K562 (cell line): ENCODE measurements around the gene TSPOAP1. TPM values are rescaled to one million over a fixed set of nuclear protein-coding genes. Genes with fewer than 3 reads are reported as not detected.

ENCODE experiments used
- ATAC-seq: fragments of 200-7000 bp; cut with Tn5 transposase; 3 replicates; pipeline ENCODE4 v1.9.1; 2020; ENCODE audit warnings: moderate library complexity
- BruUV-seq: library from RNA; stranded (reverse); fragments of 400-500 nt; replicated peaks from 2 replicates; lab custom pipeline; 2021; lab: Mats Ljungman, UMichigan
- CTCF ChIA-PET: fragments of 300-600 bp; formaldehyde crosslinking; extraction: SDS; loops from one replicate; lab custom pipeline; 2021; ENCODE audit warnings: low intra/inter-chr PET ratio; lab: Yijun Ruan, JAX
- POLR2A ChIA-PET: fragments of 300-600, 350-650 bp; sonication (Branson Sonifier 250); formaldehyde crosslinking; extraction: SDS; loops from one replicate; lab custom pipeline; 2021; ENCODE audit warnings: antibody characterized with exemption, inconsistent platforms; lab: Yijun Ruan, JAX
- DNase-seq, 4 experiments: peaks; one replicate each; pipeline versions ENCODE4 v3.0.0 to v3.0.0-alpha.2; 2011 to 2018; ENCODE audit warnings: low spot score in 3 of 4, mixed read lengths in 3 of 4; ENCODE audit errors: extremely low read depth in 1 of 4
- FAIRE-seq: peaks from 2 replicates; lab custom pipeline; 2011; peaks lifted over from hg19 to GRCh38; lab: Jason Lieb, UNC
- H2AFZ ChIP-seq: 2 replicates; pipeline ENCODE4 v1.6.0; 2011; ENCODE audit warnings: low read depth, low read length, control low read depth, inconsistent platforms
- H3K27ac ChIP-seq: fragments of 200-600 bp; 3 replicates; pipeline ENCODE4 v1.8.0; 2011; ENCODE audit warnings: low read depth, mild to moderate bottlenecking, control low read depth, inconsistent platforms, low read length, moderate library complexity, mixed read lengths; ENCODE audit errors: extremely low read depth
- H3K27me3 ChIP-seq, 2 experiments: fragments of 300-600 bp in 1 of 2; 2 replicates in 1 of 2; 3 replicates in 1 of 2; pipeline versions ENCODE4 v1.6.0 to v1.8.0; 2011; ENCODE audit warnings: inconsistent platforms in 2 of 2, low read length in 2 of 2, mild to moderate bottlenecking in 1 of 2, mixed read lengths in 1 of 2, moderate library complexity in 1 of 2; ENCODE audit not compliant: control insufficient read depth in 2 of 2, insufficient read depth in 2 of 2
- H3K36me3 ChIP-seq: fragments of 300-600 bp; 3 replicates; pipeline ENCODE4 v1.8.0; 2011; ENCODE audit warnings: mild to moderate bottlenecking, low read length, inconsistent platforms; ENCODE audit not compliant: control insufficient read depth, insufficient read depth
- H3K4me1 ChIP-seq, 2 experiments: fragments of 200-600 bp in 1 of 2; replicated peaks in 1 of 2; 2 replicates in 1 of 2; 3 replicates in 1 of 2; pipeline versions ENCODE4 v1.5.1 to v1.8.0; 2011; ENCODE audit warnings: inconsistent platforms in 2 of 2, low read length in 2 of 2, mild to moderate bottlenecking in 1 of 2, mixed read lengths in 1 of 2, moderate library complexity in 1 of 2; ENCODE audit not compliant: control insufficient read depth in 2 of 2, insufficient read depth in 2 of 2
- H3K4me2 ChIP-seq: 2 replicates; pipeline ENCODE4 v1.6.1; 2011; ENCODE audit warnings: low read length, control low read depth, inconsistent platforms, mixed read lengths; ENCODE audit not compliant: insufficient read depth
- H3K4me3 ChIP-seq: fragments of 200-600 bp; sonication (generic), shearing (Covaris generic); 2 replicates; pipeline ENCODE4 v1.5.1; 2016; ENCODE audit warnings: control low read depth, inconsistent platforms
- H3K79me2 ChIP-seq: fragments of 200-600 bp; 3 replicates; pipeline ENCODE4 v1.8.0; 2011; ENCODE audit warnings: low read length, inconsistent platforms; ENCODE audit not compliant: control insufficient read depth, insufficient read depth
- H3K9ac ChIP-seq, 2 experiments: 2 replicates each; pipeline versions ENCODE4 v1.6.0 to v1.6.1; 2011; ENCODE audit warnings: low read depth in 2 of 2, low read length in 2 of 2, control low read depth in 1 of 2, inconsistent platforms in 1 of 2, mild to moderate bottlenecking in 1 of 2, mixed read lengths in 1 of 2; ENCODE audit not compliant: insufficient read depth in 1 of 2
- H3K9me1 ChIP-seq: one replicate; pipeline ENCODE4 v1.6.0; 2011; ENCODE audit warnings: inconsistent platforms, mild to moderate bottlenecking, low read length, moderate library complexity; ENCODE audit not compliant: control insufficient read depth, insufficient read depth
- H3K9me3 ChIP-seq: replicated peaks from 2 replicates; pipeline ENCODE4 v1.5.1; 2011; ENCODE audit warnings: low read depth, low read length, inconsistent platforms; ENCODE audit not compliant: control insufficient read depth, insufficient read depth
- H4K20me1 ChIP-seq: replicated peaks from 2 replicates; pipeline ENCODE4 v1.6.1; 2011; ENCODE audit warnings: low read length, inconsistent platforms, mixed read lengths; ENCODE audit not compliant: control insufficient read depth, insufficient read depth
- FOXA3 ChIP-seq, 2 experiments: fragments of 450-650 bp in 1 of 2; sonication (generic) in 1 of 2; formaldehyde crosslinking; IDR thresholded peaks in 1 of 2; conservative IDR thresholded peaks in 1 of 2; 2 replicates each; pipeline versions ENCODE4 v1.4.0 to v1.8.0; 2020 to 2022; ENCODE audit warnings: mild to moderate bottlenecking in 2 of 2, missing genetic modification reagents in 1 of 2
- KLF13 ChIP-seq: fragments of 450-650 bp; IDR thresholded peaks from 2 replicates; pipeline ENCODE4 v1.6.1; 2016; ENCODE audit warnings: missing genetic modification characterization, low read depth, mild to moderate bottlenecking, missing compliant biosample characterization, moderate library complexity, borderline replicate concordance
- NEUROD1 ChIP-seq: fragments of 150-350 bp; IDR thresholded peaks from 2 replicates; pipeline ENCODE4 v1.6.1; 2014; ENCODE audit warnings: borderline replicate concordance, low read length, low read depth; ENCODE audit not compliant: partially characterized antibody
- PHTF2 ChIP-seq: fragments of 250-450 bp; sonication (Bioruptor Pico); IDR thresholded peaks from 2 replicates; pipeline ENCODE4 v1.5.0; 2021; ENCODE audit warnings: mild to moderate bottlenecking
- ZBTB26 ChIP-seq: fragments of 450-650 bp; formaldehyde crosslinking; IDR thresholded peaks from 2 replicates; pipeline ENCODE4 v1.4.0; 2022; ENCODE audit warnings: missing genetic modification characterization
- ZNF318 ChIP-seq, 2 experiments: fragments of 450-650 bp; IDR thresholded peaks; 2 replicates each; pipeline ENCODE4 v1.6.1; 2016; ENCODE audit warnings: mild to moderate bottlenecking in 2 of 2, borderline replicate concordance in 1 of 2, low read depth in 1 of 2, moderate library complexity in 1 of 2
- ZNF766 ChIP-seq: fragments of 200-800 bp; sonication (Bioruptor generic); conservative IDR thresholded peaks from 2 replicates; pipeline ENCODE4 v1.6.1; 2016; ENCODE audit warnings: missing genetic modification characterization, missing compliant biosample characterization
- WGBS: fragments of 100-300 bp; shearing (Covaris generic); methylation state at CpG from one replicate; pipeline ENCODE4 v1.1.6; 2016; ENCODE audit warnings: low coverage, mixed read lengths; ENCODE audit not compliant: insufficient coverage; ENCODE audit errors: missing lambda C conversion rate; 5-methylcytosine and 5-hydroxymethylcytosine counted together
- in situ Hi-C: fragments of 300-500 bp; cut with MboI; formaldehyde crosslinking; loops from 4 replicates; pipeline ENCODE4 v1.15.0; 2018; ENCODE audit warnings: inconsistent platforms, mixed read lengths
- intact Hi-C: fragments of 100-400 bp; cut with micrococcal nuclease; formaldehyde crosslinking; loops from 2 replicates; pipeline ENCODE4 v1.14.2; 2022
- polyA plus RNA-seq, 8 experiments: library from polyadenylated mRNA; depleted of rRNA in 4 of 8; stranded (reverse) in 5 of 8; unstranded in 3 of 8; fragments of >200 nt; fragmentation: Nextera tagmentation in 2 of 8; fragmentation: Illumina TruSeq in 1 of 8; extraction: Ambion mirVana in 2 of 8; extraction: Trizol in 1 of 8; gene quantifications; 2 replicates each; pipeline versions ENCODE4 v1.2.1 to v1.2.3, GENCODE V29; 2011 to 2014; ENCODE audit warnings: inconsistent platforms in 1 of 8, missing spikeins in 1 of 8
- total RNA-seq, 7 experiments: library from RNA; depleted of rRNA in 6 of 7; stranded (reverse); fragments of >200 nt in 6 of 7; fragmentation: Illumina TruSeq in 2 of 7; extraction: Trizol in 2 of 7; gene quantifications; 2 replicates each; pipeline versions ENCODE4 v1.2.1 to v1.2.3, GENCODE V29; 2011 to 2021; ENCODE audit warnings: low replicate concordance in 1 of 7

Gene TSPOAP1
- total and polyA plus RNA-seq, 9 of the 15 experiments (the other 6 are each of a cell fraction or from before 2014, with no cell fraction given) = 0.87 to 3.9 (median 1.8) TPM; not detected in 2

DNA sequence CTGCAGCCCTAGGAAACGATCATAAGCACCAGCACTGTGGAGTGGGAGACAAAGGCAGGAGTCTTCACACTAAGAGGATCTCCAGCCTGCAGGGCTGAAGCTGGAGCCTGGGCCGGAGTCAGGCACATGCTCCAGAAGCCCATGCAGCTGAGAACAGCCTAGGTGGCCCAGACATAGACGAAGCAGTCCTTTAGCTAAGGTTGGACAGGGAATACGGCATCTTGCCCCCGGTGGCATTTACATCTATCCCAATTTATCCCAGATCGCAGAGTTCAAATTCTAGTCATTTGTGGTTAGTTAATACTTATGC lies 13.9 kb downstream of the TSPOAP1 start:
- H3K9me3 ChIP-seq = no peaks in the 10 kb centered on the region
- no peak for DNase-seq
- no TSS peak for BruUV-seq
- intact Hi-C loops = no loop called here
- ATAC-seq = no peak
- CTCF ChIA-PET = interaction anchor here (0.6 kb wide), 1 partner anchor 132 kb away, joined by 3 read pairs; no protein-coding TSS in a partner anchor
- 61% methylated on average over 6 of the region's 6 CpGs for WGBS
- no peaks in the 10 kb centered on the region for H3K36me3 ChIP-seq
- H3K27ac ChIP-seq = no peak overlapping the region
- no peaks in the 10 kb centered on the region for H3K27me3 ChIP-seq
- no peak overlapping the region for H3K4me2 ChIP-seq
- no peaks in the 10 kb centered on the region for H3K9me1 ChIP-seq
- no peak overlapping the region for H3K4me3 ChIP-seq
- TF ChIP-seq ZNF318 (IDR thresholded peaks at IDR 0.05; ENCODE audit: borderline replicate concordance in 1 of 2, low read depth in 1 of 2) (no peak), NEUROD1 (no peak), ZBTB26 (CRISPR knock-in tag) (no peak), KLF13 (no peak), PHTF2 (no peak), FOXA3 (CRISPR knock-in tag; conservative IDR thresholded peaks at IDR 0.05 in 1 of 2, IDR thresholded peaks at IDR 0.05 in 1 of 2) (no peak), ZNF766 (no peak)
- TF ChIP-seq, all 486 proteins: peak for 0
- in situ Hi-C loops = loop anchor here (5.0 kb wide), 1 partner anchor 133 kb away; no protein-coding TSS in a partner anchor
- H3K9ac ChIP-seq = no peak overlapping the region
- H3K4me1 ChIP-seq = peaks cover 0 to 22% of the 10 kb centered on the region in 2 experiments; a peak in 1 of 5 replicates
- no peaks in the 10 kb centered on the region for H4K20me1 ChIP-seq
- POLR2A ChIA-PET = interaction anchor here (0.9 to 4.3 kb wide), 3 partner anchors 11 to 40 kb away, joined by 3 to 42 read pairs (median 14); partner anchors contain the start of gene TSPOAP1
- H2AFZ ChIP-seq = no peak overlapping the region
- no peaks in the 10 kb centered on the region for H3K79me2 ChIP-seq
- no peak for FAIRE-seq
